GM12892 (cell line): ENCODE data around the gene TBC1D2B.

Experiments used
- POLR2A ChIP-seq: IDR thresholded peaks from 2 replicates; pipeline ENCODE4 v1.6.1; 2011; ENCODE audit warnings: low read depth, low read length, control low read depth
- POLR2AphosphoS5 ChIP-seq: IDR thresholded peaks from 2 replicates; pipeline ENCODE4 v1.6.1; 2011; ENCODE audit warnings: low read depth, low read length, control low read depth
- TAF1 ChIP-seq: IDR thresholded peaks from 2 replicates; pipeline ENCODE4 v1.6.1; 2011; ENCODE audit warnings: low read depth, mild to moderate bottlenecking, control low read depth, low read length, borderline replicate concordance

- TF ChIP-seq POLR2AphosphoS5 (no peak), POLR2A (no peak), TAF1 (no peak)
Measured at GRCh38 chr15:77967798-77968197, 109.7 kb downstream of the TBC1D2B start.
